Right lobe of liver (tissue), 4 donors: ENCODE results near the gene CFC1.
"Not testable (repeated sequence)": the region's sequence is repeated elsewhere in the genome, so short reads cannot be mapped to it uniquely, and the experiment has no call there.

Source experiments
- CTCF ChIP-seq, 4 donors: fragments of 200-600 bp in 3 of 4; fragments of 450-650 bp in 1 of 4; IDR thresholded peaks; one replicate each; pipeline versions ENCODE4 v1.5.1 to v1.8.0; 2016 to 2022; ENCODE audit warnings: antibody characterized with exemption in 4 of 4, mild to moderate bottlenecking in 2 of 4
- POLR2A ChIP-seq: fragments of 450-650 bp; IDR thresholded peaks from one replicate; pipeline ENCODE4 v1.6.1; 2017; ENCODE audit warnings: antibody characterized with exemption, mild to moderate bottlenecking
- donor health status: DM: no; HTN: no; CAD: no.
- donor health status: DM: no; HTN: no; CAD: no.
- donor health status: DM: no; HTN: yes; CAD: no.

GRCh38 chr2:130543785-130544528 is 55.4 kb downstream of the CFC1 start:
- not testable (repeated sequence) for TF ChIP-seq CTCF (IDR thresholded peaks at IDR 0.05); POLR2A
